ENCODE data around the gene EMD.

Gene EMD

DNA sequence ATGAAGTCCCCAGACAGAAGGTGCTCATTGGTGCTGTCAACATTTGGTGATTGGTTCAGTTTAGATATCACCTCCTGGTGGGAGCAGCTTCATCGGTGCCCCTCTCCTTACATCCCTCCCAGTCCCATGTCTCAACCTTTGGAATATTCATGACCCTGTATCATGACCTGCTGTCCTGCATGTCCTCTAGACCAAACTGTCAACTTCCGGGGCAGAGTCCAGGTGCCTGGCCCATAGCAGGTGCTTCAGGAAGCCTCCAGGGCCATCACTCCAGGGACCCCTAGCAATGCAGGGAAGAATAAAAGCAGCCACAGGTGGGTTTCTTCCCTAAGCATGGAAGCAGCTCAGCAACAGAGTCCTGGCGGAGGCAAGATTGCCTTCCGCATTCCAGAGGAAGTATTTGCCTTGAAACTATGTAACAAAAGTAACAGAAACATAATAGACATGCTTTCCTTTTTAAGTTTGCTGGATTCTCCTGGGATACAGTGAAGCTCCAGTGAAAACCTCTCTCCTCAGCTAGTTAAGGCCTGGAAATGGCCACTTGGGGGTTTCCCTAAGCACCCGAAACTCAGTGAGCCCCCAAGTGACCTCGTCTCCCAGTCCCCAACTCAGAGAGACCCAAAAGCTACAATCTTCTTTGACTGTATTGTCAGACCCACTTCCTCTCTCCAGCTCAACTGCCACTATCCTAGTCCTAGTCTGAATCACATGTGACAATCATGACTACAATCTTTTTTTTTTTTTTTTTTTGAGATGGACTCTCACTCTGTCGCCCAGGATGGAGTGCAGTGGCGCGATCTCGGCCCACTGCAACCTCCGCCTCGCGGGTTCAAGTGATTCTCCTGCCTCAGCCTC, 48.0 kb downstream of the EMD start:
- no peak for DNase-seq

DNA sequence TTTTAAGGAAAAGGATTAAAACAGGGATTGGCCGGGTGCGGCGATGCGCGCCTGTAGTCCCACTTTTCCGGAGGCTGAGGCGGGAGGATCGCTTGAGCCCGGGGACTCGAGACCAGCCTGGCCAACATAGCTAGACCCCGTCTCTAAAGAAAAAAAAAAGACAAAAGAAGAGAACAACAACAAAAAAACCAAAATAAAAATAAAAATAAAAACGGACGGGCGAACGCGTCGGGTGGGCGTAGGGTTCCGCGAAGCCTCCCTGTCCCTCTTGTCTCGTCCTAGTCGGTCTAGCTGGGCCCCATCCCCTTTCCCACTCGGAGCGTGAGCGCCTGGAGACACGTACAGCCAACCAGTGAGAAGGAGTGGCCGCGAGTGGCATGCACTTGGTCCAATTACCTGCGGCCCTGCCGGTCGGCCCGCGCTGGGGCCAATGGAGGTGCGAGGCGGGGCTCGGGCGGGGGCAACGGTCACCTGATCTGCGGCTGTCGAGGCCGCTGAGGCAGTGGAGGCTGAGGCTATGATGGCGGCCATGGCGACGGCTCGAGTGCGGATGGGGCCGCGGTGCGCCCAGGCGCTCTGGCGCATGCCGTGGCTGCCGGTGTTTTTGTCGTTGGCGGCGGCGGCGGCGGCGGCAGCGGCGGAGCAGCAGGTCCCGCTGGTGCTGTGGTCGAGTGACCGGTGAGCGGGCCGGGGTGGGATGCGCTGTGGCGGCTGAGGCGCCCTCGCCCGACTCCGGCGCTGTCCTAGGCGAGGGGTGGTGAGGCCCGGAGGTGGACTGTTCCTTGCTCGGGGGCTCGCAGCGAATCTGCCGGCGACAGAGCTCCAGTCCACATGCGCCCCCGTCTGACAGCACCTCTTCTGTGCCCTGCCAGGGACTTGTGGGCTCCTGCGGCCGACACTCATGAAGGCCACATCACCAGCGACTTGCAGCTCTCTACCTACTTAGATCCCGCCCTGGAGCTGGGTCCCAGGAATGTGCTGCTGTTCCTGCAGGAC, 49.4 kb downstream of the EMD start, which contains the start of gene ATP6AP1:
TSS of gene ATP6AP1 (plus strand) at position 502 of the 996 bp plus-strand sequence. CDS start at position 518, 16 bp downstream.
- DNase-seq, result peak; percentile 84

DNA sequence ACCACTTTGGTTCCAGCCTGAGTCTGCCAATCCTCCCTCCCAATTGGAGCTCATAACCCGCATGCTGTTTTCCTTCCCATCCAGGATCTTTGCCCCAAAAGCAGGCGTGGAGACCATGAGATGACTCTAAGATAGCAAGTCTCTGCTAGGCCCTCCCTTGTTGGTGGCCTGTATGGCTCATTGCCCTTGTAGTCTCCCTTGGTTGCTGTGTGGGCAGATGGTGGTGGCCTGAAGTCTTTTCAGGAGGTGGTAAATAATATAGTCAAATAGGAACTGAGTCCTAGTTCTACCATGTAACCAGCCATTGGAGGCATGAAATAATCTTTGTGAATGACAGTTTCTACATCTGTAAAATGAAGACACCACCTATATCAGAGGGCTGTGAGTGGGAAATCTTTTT, 50.6 kb downstream of the EMD start:
- DNase-seq, result no peak

DNA sequence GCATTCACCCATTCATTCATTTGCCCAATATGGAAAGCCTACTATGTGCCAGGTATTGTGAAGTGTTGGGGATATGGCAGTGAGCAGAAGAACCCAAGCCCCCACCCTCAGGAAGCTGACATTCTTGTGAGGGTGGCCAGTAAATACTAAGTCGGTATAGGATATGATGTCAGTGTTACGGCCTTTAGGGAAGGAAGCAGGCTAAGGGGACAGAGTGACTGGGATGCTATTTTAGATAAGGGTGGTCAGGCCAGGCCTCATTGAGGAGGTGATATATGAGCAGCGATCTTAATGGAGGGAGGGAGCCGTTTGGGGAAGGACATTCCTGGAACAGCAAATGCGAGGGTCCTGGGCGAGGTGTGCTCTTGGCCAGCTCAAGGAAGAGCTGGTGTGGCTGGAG, 51.4 kb downstream of the EMD start:
- DNase-seq, result no peak

DNA sequence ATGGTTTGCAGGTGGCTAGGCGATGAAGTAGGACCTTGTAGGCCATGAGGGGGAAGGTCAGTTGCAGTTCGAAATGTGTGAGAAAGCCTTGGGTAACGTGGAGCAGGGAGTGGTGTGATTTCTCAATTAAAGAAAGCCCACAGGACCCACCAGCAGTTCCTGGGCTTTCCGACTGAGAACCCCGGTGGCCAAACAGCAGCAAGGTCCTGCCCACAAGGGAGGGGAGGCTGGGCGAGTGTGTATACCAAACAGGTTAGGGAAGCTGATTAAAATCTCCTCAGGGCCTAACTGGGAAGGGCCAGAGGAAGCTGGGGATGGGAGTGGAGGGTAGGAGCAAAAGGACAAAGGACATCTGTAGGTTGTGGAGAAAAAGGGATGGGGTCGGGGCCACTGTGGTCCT, 51.8 kb downstream of the EMD start:
- DNase-seq, result no peak

All from NCI-H2029 (cell line).